ENCODE results near the gene TUBGCP5. TPM values are rescaled to one million over a fixed set of nuclear protein-coding genes. Genes with fewer than 3 reads are reported as not detected.

TUBGCP5 gene
- total and polyA plus RNA-seq, 10 of the 15 experiments (the other 5 are each of a cell fraction or from before 2014, with no cell fraction given), result 6.4 to 29.2 (median 20.2) TPM

DNA sequence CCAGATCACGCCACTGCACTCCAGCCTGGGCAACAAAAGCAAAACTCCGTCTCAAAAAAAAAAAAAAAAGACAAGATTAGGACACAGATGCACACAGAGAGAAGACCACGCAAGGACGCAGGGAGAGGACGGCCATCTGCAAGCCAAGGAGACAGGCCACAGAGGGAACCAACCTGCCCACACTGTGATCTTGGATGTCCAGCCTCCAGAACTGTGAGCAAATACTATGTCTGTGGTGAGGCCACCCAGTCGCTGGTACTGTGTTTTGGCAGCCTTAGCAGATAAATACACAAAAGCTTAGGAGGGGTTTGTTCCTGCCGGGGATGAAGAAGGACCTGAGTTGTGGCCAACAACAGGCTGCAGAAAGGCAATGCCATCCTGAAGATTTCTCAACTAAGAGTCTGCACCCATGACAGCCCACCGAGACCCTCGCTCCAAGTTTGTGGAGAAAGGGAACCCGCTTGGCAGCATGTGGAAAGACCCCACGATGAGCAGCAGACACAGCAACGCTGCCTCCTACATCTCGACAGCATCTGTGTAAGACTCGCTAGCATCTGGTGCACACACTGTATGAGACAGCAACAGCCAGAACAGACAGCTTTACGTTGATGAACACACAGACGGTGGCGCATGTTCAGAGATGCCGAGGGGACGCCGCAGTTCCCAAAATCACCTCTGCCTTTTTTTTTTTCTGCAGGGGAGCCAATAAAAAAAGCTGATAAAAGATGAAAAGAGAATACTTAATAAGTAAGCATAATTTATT, 72.9 kb downstream of the TUBGCP5 start:
- in situ Hi-C loops (cut with MboI), result no loop called here
- BruUV-seq (replicated peaks), result no TSS peak

More for the DNA sequence above, 72.9 kb downstream of the TUBGCP5 start:
- TF ChIP-seq CREB1 (IDR thresholded peaks at IDR 0.05; ENCODE audit: low read depth), result no peak
- TF ChIP-seq SMARCA5 (IDR thresholded peaks at IDR 0.05), result no peak
- TF ChIP-seq SIX5 (IDR thresholded peaks at IDR 0.05; ENCODE audit: low read depth, low read length, severe bottlenecking), result no peak
- TF ChIP-seq, protein P1, sequence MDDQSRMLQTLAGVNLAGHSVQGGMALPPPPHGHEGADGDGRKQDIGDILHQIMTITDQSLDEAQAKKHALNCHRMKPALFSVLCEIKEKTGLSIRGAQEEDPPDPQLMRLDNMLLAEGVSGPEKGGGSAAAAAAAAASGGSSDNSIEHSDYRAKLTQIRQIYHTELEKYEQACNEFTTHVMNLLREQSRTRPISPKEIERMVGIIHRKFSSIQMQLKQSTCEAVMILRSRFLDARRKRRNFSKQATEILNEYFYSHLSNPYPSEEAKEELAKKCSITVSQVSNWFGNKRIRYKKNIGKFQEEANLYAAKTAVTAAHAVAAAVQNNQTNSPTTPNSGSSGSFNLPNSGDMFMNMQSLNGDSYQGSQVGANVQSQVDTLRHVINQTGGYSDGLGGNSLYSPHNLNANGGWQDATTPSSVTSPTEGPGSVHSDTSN (IDR thresholded peaks at IDR 0.05; ENCODE audit: insufficient replicate concordance, low read depth, low read length), result no peak
- TF ChIP-seq HDGF (IDR thresholded peaks at IDR 0.05), result no peak
- no peak for TF ChIP-seq BHLHE40 (IDR thresholded peaks at IDR 0.05; ENCODE audit: borderline replicate concordance in 1 of 2, low read depth in 2 of 2, low read length in 1 of 2)
- TF ChIP-seq SMC3 (IDR thresholded peaks at IDR 0.05; ENCODE audit: borderline replicate concordance, low read length), result no peak
- TF ChIP-seq, protein P2, sequence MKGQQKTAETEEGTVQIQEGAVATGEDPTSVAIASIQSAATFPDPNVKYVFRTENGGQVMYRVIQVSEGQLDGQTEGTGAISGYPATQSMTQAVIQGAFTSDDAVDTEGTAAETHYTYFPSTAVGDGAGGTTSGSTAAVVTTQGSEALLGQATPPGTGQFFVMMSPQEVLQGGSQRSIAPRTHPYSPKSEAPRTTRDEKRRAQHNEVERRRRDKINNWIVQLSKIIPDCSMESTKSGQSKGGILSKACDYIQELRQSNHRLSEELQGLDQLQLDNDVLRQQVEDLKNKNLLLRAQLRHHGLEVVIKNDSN (IDR thresholded peaks at IDR 0.05; ENCODE audit: borderline replicate concordance, extremely low read length, insufficient read depth, low read depth, low read length), result no peak
- no peak for TF ChIP-seq SUPT20H (IDR thresholded peaks at IDR 0.05; ENCODE audit: borderline replicate concordance, control insufficient read depth, low read depth, low read length)
- no peak for TF ChIP-seq NRF1 (conservative IDR thresholded peaks at IDR 0.05; ENCODE audit: low read depth, low read length)
- TF ChIP-seq EP300 (IDR thresholded peaks at IDR 0.05; ENCODE audit: borderline replicate concordance in 1 of 2, control insufficient read depth in 1 of 2, low read depth in 2 of 2, low read length in 2 of 2), result no peak
- no peak for TF ChIP-seq ZNF384 (IDR thresholded peaks at IDR 0.05; ENCODE audit: borderline replicate concordance, low read depth, low read length)
- TF ChIP-seq RFX5 (IDR thresholded peaks at IDR 0.05; ENCODE audit: low read depth, low read length), result no peak
- TF ChIP-seq MYC (IDR thresholded peaks at IDR 0.05; ENCODE audit: insufficient read depth, insufficient read length, insufficient replicate concordance, low read length, severe bottlenecking), result no peak
- Histone ChIP-seq H3K4me3 (no peak overlapping the region), H3K79me2 (ENCODE audit: control insufficient read depth, insufficient read depth, low read length) (peaks cover 31% of the 10 kb centered on the region), H3K9me3 (replicated peaks; ENCODE audit: control insufficient read depth, insufficient read depth, low read length) (no peaks in the 10 kb centered on the region; the same call in 1 of the 3 replicates), H3K27ac (ENCODE audit: control insufficient read depth, insufficient read depth) (no peak overlapping the region), H3K27me3 (replicated peaks in 1 of 2; ENCODE audit: control insufficient read depth in 2 of 2, insufficient read depth in 2 of 2, low read length in 1 of 2) (no peaks in the 10 kb centered on the region), H2AFZ (ENCODE audit: control insufficient read depth, low read depth, low read length) (no peak overlapping the region), H4K20me1 (ENCODE audit: control insufficient read depth, insufficient read depth) (no peaks in the 10 kb centered on the region), H3K4me1 (ENCODE audit: control insufficient read depth, insufficient read depth, low read length) (peaks cover 5% of the 10 kb centered on the region; the same call in 1 of the 2 replicates), H3K36me3 (ENCODE audit: control insufficient read depth in 2 of 2, insufficient read depth in 2 of 2, low read length in 1 of 2) (peaks cover 0 to 3% of the 10 kb centered on the region in 2 experiments; a peak in 2 of 4 replicates), H3K9ac (ENCODE audit: control insufficient read depth, insufficient read depth, low read length) (no peak overlapping the region), H3K4me2 (ENCODE audit: control insufficient read depth, insufficient read depth) (no peak overlapping the region)
- DNase-seq (ENCODE audit: low read depth, low spot score) (no peak), ATAC-seq (no peak), FAIRE-seq (no peak)
- RAD21 ChIA-PET (ENCODE audit: unreplicated experiment), result interaction anchor here (0.5 kb wide), 1 partner anchor 61 kb away, joined by 3 read pairs; no protein-coding TSS in a partner anchor
- SMC1A ChIA-PET (ENCODE audit: uncharacterized antibody, unreplicated experiment), result no interaction called here
- 96% methylated on average over 19 of the region's 20 CpGs for WGBS (ENCODE audit: insufficient coverage, insufficient replicate concordance, low lambda C conversion rate, missing lambda C conversion rate)
- CTCF ChIA-PET, result no interaction called here
- POLR2A ChIA-PET, result no interaction called here
- intact Hi-C loops (cut with micrococcal nuclease; ENCODE audit: unreplicated experiment), result no loop called here
